HepG2 (cell line): ENCODE results near the gene CNGA1. TPM values are rescaled to one million over a fixed set of nuclear protein-coding genes. Genes with fewer than 3 reads are reported as not detected.

Experiments
- HMGXB4 ChIP-seq, 2 experiments: sonication (generic) in 1 of 2; formaldehyde crosslinking in 1 of 2; IDR thresholded peaks; 2 replicates each; pipeline versions ENCODE4 v1.4.0 to v1.6.1; 2018 to 2020; ENCODE audit warnings: missing genetic modification reagents in 2 of 2, borderline replicate concordance in 1 of 2, low read depth in 1 of 2, mild to moderate bottlenecking in 1 of 2, missing biosample characterization in 1 of 2
- KDM5A ChIP-seq: fragments of 200-600 bp; sonication (generic); IDR thresholded peaks from 2 replicates; pipeline ENCODE4 v1.7.0; 2018; ENCODE audit warnings: antibody characterized with exemption, mild to moderate bottlenecking, low read length, borderline replicate concordance
- PATZ1 ChIP-seq: sonication (generic); formaldehyde crosslinking; IDR thresholded peaks from 2 replicates; pipeline ENCODE4 v1.4.0; 2020; ENCODE audit warnings: missing genetic modification reagents
- SIX1 ChIP-seq: sonication (generic); formaldehyde crosslinking; IDR thresholded peaks from 2 replicates; pipeline ENCODE4 v1.4.0; 2020; ENCODE audit warnings: missing genetic modification reagents, borderline replicate concordance
- ZBTB25 ChIP-seq: IDR thresholded peaks from 2 replicates; pipeline ENCODE4 v1.6.1; 2018; ENCODE audit warnings: missing genetic modification reagents
- ZNF235 ChIP-seq: sonication (generic); formaldehyde crosslinking; IDR thresholded peaks from 2 replicates; pipeline ENCODE4 v1.8.1; 2023; ENCODE audit warnings: mild to moderate bottlenecking, missing genetic modification reagents, borderline replicate concordance
- polyA plus RNA-seq, 8 experiments: library from polyadenylated mRNA; depleted of rRNA in 3 of 8; stranded (reverse) in 7 of 8; unstranded in 1 of 8; fragments of >200 nt; fragmentation: Illumina TruSeq in 4 of 8; extraction: Trizol in 4 of 8; gene quantifications; 2 replicates each; pipeline versions ENCODE4 v1.2.1 to v1.2.3, GENCODE V29; 2011 to 2016; ENCODE audit warnings: low read depth in 4 of 8, missing spikeins in 1 of 8, mixed read lengths in 1 of 8; ENCODE audit not compliant: insufficient read depth in 1 of 8
- total RNA-seq, 5 experiments: library from RNA; depleted of rRNA; stranded (reverse); fragments of >200 nt; fragmentation: Illumina TruSeq; extraction: Trizol; gene quantifications; 2 replicates each; pipeline ENCODE4 v1.2.3, GENCODE V29; 2016; ENCODE audit warnings: low read depth in 1 of 5
- TF ChIP-seq, protein P1 (sequence below): sonication (generic); formaldehyde crosslinking; IDR thresholded peaks from 2 replicates; pipeline ENCODE4 v1.4.0; 2020; ENCODE audit warnings: mild to moderate bottlenecking, missing genetic modification reagents
- TF ChIP-seq, protein P2 (sequence below): sonication (generic); formaldehyde crosslinking; IDR thresholded peaks from 2 replicates; pipeline ENCODE4 v1.5.1; 2020; ENCODE audit warnings: missing genetic modification reagents, mild to moderate bottlenecking, borderline replicate concordance
- TF ChIP-seq, protein P3 (sequence below): sonication (generic); formaldehyde crosslinking; IDR thresholded peaks from 2 replicates; pipeline ENCODE4 v1.4.0; 2020; ENCODE audit warnings: missing genetic modification reagents

Gene CNGA1
- total and polyA plus RNA-seq, 2 of the 13 experiments (the other 11 are each of a cell fraction or from before 2014, with no cell fraction given), result 0.22 to 0.40 TPM

DNA sequence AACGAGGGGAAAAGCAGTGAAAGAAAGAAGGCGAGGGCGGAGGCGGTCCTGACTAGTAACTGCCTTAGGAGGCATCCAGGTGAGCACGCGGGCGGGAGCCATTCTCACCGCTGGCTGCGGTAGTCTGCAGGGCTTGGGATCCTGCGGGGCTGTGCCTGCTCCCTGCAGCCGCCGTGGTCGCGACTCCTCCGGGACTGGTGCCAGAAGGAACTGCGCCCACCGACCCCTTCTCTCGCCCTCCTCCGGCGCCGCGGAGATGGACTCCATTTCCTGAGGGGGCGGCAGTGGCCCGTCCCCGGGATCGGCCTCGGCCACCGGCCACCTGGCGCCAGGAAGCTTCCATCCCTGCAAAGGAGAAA, 102.6 kb downstream of the CNGA1 start (continued):
- TF ChIP-seq ZNF235 (CRISPR knock-in tag) (0 out of 2 replicates have a peak, but pooled peaks have one; percentile 64), HMGXB4 (CRISPR knock-in tag; IDR thresholded peaks at IDR 0.05; ENCODE audit: borderline replicate concordance in 1 of 2, low read depth in 1 of 2) (peak in 1 of 2 experiments; percentile 45; a peak in 1 of 4 replicates), KDM5A (peak; percentile 51; the same call in 1 of the 2 replicates), ZBTB25 (0 out of 2 replicates have a peak, but pooled peaks have one; percentile 3), PATZ1 (CRISPR knock-in tag) (peak; percentile 24; the same call in 1 of the 2 replicates), SIX1 (CRISPR knock-in tag) (no peak)
- TF ChIP-seq, protein P1, sequence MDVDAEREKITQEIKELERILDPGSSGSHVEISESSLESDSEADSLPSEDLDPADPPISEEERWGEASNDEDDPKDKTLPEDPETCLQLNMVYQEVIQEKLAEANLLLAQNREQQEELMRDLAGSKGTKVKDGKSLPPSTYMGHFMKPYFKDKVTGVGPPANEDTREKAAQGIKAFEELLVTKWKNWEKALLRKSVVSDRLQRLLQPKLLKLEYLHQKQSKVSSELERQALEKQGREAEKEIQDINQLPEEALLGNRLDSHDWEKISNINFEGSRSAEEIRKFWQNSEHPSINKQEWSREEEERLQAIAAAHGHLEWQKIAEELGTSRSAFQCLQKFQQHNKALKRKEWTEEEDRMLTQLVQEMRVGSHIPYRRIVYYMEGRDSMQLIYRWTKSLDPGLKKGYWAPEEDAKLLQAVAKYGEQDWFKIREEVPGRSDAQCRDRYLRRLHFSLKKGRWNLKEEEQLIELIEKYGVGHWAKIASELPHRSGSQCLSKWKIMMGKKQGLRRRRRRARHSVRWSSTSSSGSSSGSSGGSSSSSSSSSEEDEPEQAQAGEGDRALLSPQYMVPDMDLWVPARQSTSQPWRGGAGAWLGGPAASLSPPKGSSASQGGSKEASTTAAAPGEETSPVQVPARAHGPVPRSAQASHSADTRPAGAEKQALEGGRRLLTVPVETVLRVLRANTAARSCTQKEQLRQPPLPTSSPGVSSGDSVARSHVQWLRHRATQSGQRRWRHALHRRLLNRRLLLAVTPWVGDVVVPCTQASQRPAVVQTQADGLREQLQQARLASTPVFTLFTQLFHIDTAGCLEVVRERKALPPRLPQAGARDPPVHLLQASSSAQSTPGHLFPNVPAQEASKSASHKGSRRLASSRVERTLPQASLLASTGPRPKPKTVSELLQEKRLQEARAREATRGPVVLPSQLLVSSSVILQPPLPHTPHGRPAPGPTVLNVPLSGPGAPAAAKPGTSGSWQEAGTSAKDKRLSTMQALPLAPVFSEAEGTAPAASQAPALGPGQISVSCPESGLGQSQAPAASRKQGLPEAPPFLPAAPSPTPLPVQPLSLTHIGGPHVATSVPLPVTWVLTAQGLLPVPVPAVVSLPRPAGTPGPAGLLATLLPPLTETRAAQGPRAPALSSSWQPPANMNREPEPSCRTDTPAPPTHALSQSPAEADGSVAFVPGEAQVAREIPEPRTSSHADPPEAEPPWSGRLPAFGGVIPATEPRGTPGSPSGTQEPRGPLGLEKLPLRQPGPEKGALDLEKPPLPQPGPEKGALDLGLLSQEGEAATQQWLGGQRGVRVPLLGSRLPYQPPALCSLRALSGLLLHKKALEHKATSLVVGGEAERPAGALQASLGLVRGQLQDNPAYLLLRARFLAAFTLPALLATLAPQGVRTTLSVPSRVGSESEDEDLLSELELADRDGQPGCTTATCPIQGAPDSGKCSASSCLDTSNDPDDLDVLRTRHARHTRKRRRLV, result no peak
- TF ChIP-seq, protein P2, sequence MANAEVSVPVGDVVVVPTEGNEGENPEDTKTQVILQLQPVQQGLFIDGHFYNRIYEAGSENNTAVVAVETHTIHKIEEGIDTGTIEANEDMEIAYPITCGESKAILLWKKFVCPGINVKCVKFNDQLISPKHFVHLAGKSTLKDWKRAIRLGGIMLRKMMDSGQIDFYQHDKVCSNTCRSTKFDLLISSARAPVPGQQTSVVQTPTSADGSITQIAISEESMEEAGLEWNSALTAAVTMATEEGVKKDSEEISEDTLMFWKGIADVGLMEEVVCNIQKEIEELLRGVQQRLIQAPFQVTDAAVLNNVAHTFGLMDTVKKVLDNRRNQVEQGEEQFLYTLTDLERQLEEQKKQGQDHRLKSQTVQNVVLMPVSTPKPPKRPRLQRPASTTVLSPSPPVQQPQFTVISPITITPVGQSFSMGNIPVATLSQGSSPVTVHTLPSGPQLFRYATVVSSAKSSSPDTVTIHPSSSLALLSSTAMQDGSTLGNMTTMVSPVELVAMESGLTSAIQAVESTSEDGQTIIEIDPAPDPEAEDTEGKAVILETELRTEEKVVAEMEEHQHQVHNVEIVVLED (CRISPR knock-in tag), result no peak
- TF ChIP-seq, protein P3, sequence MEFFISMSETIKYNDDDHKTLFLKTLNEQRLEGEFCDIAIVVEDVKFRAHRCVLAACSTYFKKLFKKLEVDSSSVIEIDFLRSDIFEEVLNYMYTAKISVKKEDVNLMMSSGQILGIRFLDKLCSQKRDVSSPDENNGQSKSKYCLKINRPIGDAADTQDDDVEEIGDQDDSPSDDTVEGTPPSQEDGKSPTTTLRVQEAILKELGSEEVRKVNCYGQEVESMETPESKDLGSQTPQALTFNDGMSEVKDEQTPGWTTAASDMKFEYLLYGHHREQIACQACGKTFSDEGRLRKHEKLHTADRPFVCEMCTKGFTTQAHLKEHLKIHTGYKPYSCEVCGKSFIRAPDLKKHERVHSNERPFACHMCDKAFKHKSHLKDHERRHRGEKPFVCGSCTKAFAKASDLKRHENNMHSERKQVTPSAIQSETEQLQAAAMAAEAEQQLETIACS (CRISPR knock-in tag), result no peak
